DND-41 (cell line): Measurements from ENCODE around the gene DAD1.

Experiments
- ATAC-seq: fragments of 200-7000 bp; cut with Tn5 transposase; 3 replicates; pipeline ENCODE4 v1.9.1; 2021; ENCODE audit warnings: low read depth; ENCODE audit not compliant: insufficient read depth
- DNase-seq: peaks from one replicate; pipeline ENCODE4 v3.0.0-alpha.2; 2020
- H2AFZ ChIP-seq: 2 replicates; pipeline ENCODE4 v1.6.0; 2012; ENCODE audit warnings: low read depth, low read length
- H3K27ac ChIP-seq: 2 replicates; pipeline ENCODE4 v1.5.1; 2012; ENCODE audit warnings: low read length, inconsistent platforms
- H3K27me3 ChIP-seq: fragments of 200-600 bp; sonication (generic); 2 replicates; pipeline ENCODE4 v1.6.0; 2012; ENCODE audit warnings: low read length, mild to moderate bottlenecking, inconsistent platforms; ENCODE audit not compliant: insufficient read depth, poor library complexity
- H3K36me3 ChIP-seq: 2 replicates; pipeline ENCODE4 v1.5.1; 2012; ENCODE audit warnings: low read length, inconsistent platforms; ENCODE audit not compliant: insufficient read depth
- H3K4me1 ChIP-seq: 2 replicates; pipeline ENCODE4 v1.5.1; 2012; ENCODE audit warnings: mild to moderate bottlenecking, low read length; ENCODE audit not compliant: insufficient read depth
- H3K4me2 ChIP-seq: 2 replicates; pipeline ENCODE4 v1.6.0; 2012; ENCODE audit warnings: mild to moderate bottlenecking, moderate library complexity, low read length, inconsistent platforms; ENCODE audit not compliant: insufficient read depth
- H3K4me3 ChIP-seq, 2 experiments: fragments of 200-600 bp in 1 of 2; shearing (Covaris generic) in 1 of 2; 2 replicates each; pipeline ENCODE4 v1.5.1; 2012 to 2016; ENCODE audit warnings: inconsistent platforms in 2 of 2, low read length in 2 of 2, mild to moderate bottlenecking in 2 of 2, low read depth in 1 of 2, moderate library complexity in 1 of 2
- H3K79me2 ChIP-seq: 2 replicates; pipeline ENCODE4 v1.6.0; 2012; ENCODE audit warnings: low read length, inconsistent platforms; ENCODE audit not compliant: insufficient read depth
- H3K9ac ChIP-seq: 2 replicates; pipeline ENCODE4 v1.6.0; 2012; ENCODE audit warnings: low read depth, mild to moderate bottlenecking, inconsistent platforms, low read length, moderate library complexity
- H3K9me3 ChIP-seq: 2 replicates; pipeline ENCODE4 v1.5.1; 2012; ENCODE audit warnings: low read length, moderate library complexity, mild to moderate bottlenecking, inconsistent platforms; ENCODE audit not compliant: insufficient read depth, severe bottlenecking
- H4K20me1 ChIP-seq: 2 replicates; pipeline ENCODE4 v1.6.0; 2012; ENCODE audit warnings: low read length; ENCODE audit not compliant: insufficient read depth
- EZH2 ChIP-seq: IDR thresholded peaks from 3 replicates; pipeline ENCODE4 v1.6.1; 2012; ENCODE audit warnings: borderline replicate concordance, low read depth, mild to moderate bottlenecking, moderate library complexity, low read length, inconsistent platforms; ENCODE audit not compliant: severe bottlenecking
- TF ChIP-seq, protein P1 (sequence below): IDR thresholded peaks from 2 replicates; pipeline ENCODE4 v1.5.1; 2012; ENCODE audit warnings: borderline replicate concordance, low read length, moderate library complexity, mild to moderate bottlenecking; ENCODE audit not compliant: poor library complexity, severe bottlenecking; ENCODE audit errors: extremely low read depth

DAD1 gene

GRCh38 chr14:22583994-22584393 lies 5.0 kb downstream of the DAD1 start:
- H3K4me3 ChIP-seq: no peak overlapping the region
- ATAC-seq (no peak), DNase-seq (no peak)
- H3K9me3 ChIP-seq: no peaks in the 10 kb centered on the region
- H3K36me3 ChIP-seq: no peaks in the 10 kb centered on the region; the same call in 1 of the 2 replicates
- H2AFZ ChIP-seq: no peak overlapping the region
- no peaks in the 10 kb centered on the region for H3K27me3 ChIP-seq
- H4K20me1 ChIP-seq: peaks cover 11% of the 10 kb centered on the region
- H3K4me2 ChIP-seq: no peak overlapping the region
- TF ChIP-seq EZH2: no peak
- TF ChIP-seq, protein P1, sequence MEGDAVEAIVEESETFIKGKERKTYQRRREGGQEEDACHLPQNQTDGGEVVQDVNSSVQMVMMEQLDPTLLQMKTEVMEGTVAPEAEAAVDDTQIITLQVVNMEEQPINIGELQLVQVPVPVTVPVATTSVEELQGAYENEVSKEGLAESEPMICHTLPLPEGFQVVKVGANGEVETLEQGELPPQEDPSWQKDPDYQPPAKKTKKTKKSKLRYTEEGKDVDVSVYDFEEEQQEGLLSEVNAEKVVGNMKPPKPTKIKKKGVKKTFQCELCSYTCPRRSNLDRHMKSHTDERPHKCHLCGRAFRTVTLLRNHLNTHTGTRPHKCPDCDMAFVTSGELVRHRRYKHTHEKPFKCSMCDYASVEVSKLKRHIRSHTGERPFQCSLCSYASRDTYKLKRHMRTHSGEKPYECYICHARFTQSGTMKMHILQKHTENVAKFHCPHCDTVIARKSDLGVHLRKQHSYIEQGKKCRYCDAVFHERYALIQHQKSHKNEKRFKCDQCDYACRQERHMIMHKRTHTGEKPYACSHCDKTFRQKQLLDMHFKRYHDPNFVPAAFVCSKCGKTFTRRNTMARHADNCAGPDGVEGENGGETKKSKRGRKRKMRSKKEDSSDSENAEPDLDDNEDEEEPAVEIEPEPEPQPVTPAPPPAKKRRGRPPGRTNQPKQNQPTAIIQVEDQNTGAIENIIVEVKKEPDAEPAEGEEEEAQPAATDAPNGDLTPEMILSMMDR: no peak
- H3K27ac ChIP-seq: no peak overlapping the region
- H3K9ac ChIP-seq: no peak overlapping the region
- H3K4me1 ChIP-seq: peaks cover 25% of the 10 kb centered on the region
- peaks cover 60% of the 10 kb centered on the region for H3K79me2 ChIP-seq

GRCh38 chr14:22580625-22581024 lies 8.4 kb downstream of the DAD1 start:
- H4K20me1 ChIP-seq: peaks cover 18% of the 10 kb centered on the region
- H3K27me3 ChIP-seq: no peaks in the 10 kb centered on the region
- H3K4me1 ChIP-seq: 0 out of 2 replicates have a peak, but pooled peaks cover 6% of the 10 kb centered on the region
- no peak overlapping the region for H3K27ac ChIP-seq
- no peak for ATAC-seq
- H3K9ac ChIP-seq: no peak overlapping the region
- no peak for DNase-seq
- H3K4me3 ChIP-seq: no peak overlapping the region
- H3K79me2 ChIP-seq: peaks cover 35% of the 10 kb centered on the region
- H3K9me3 ChIP-seq: no peaks in the 10 kb centered on the region
- H3K4me2 ChIP-seq: no peak overlapping the region
- no peak overlapping the region for H2AFZ ChIP-seq
- peaks cover 3% of the 10 kb centered on the region; the same call in 1 of the 2 replicates for H3K36me3 ChIP-seq
- TF ChIP-seq, protein P1: no peak
- no peak for TF ChIP-seq EZH2

- no peak for TF ChIP-seq EZH2
- TF ChIP-seq, protein P1: no peak
- H3K36me3 ChIP-seq: peaks cover 9% of the 10 kb centered on the region; the same call in 1 of the 2 replicates
- no peak overlapping the region for H3K4me3 ChIP-seq
- ATAC-seq (no peak), DNase-seq (no peak)
- no peak overlapping the region for H2AFZ ChIP-seq
- no peak overlapping the region for H3K9ac ChIP-seq
- H3K4me2 ChIP-seq: no peak overlapping the region
- no peaks in the 10 kb centered on the region for H3K27me3 ChIP-seq
- 0 out of 2 replicates have a peak, but pooled peaks cover 6% of the 10 kb centered on the region for H3K4me1 ChIP-seq
- H3K9me3 ChIP-seq: no peaks in the 10 kb centered on the region
- H3K27ac ChIP-seq: no peak overlapping the region
- peaks cover 28% of the 10 kb centered on the region for H3K79me2 ChIP-seq
- H4K20me1 ChIP-seq: peaks cover 22% of the 10 kb centered on the region
Measured at GRCh38 chr14:22579881-22580280, 9.1 kb downstream of the DAD1 start.

DNA sequence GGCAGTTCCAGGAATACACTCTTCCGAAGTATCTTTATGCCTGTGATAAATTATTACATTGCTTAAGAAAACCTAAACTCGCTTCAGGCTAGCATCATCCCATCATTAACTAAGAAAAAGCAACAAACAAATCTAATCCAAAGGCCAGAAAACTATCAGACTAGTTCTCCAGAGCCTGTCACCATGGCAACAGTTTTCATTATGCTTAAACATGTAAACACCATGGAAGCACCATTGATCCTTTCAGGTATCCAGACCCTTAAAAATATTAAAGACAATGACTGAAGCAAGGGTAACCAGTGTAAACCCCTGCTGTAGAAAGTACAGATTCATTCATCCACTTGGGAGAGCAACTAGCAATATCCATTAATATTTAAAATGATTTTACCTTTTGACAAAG lies 9.8 kb downstream of the DAD1 start:
- Histone ChIP-seq H3K9me3 (no peaks in the 10 kb centered on the region), H3K4me1 (0 out of 2 replicates have a peak, but pooled peaks cover 3% of the 10 kb centered on the region), H3K36me3 (peaks cover 15% of the 10 kb centered on the region), H3K4me3 (no peak overlapping the region), H3K4me2 (no peak overlapping the region), H3K27ac (no peak overlapping the region), H3K9ac (no peak overlapping the region), H3K79me2 (peaks cover 22% of the 10 kb centered on the region), H3K27me3 (no peaks in the 10 kb centered on the region), H4K20me1 (peaks cover 21% of the 10 kb centered on the region), H2AFZ (no peak overlapping the region)
- TF ChIP-seq EZH2: no peak
- TF ChIP-seq, protein P1: no peak
- DNase-seq: no peak
- no peak for ATAC-seq
